H1 (cell line): ENCODE results near the gene ZNF598. TPM values are rescaled to one million over a fixed set of nuclear protein-coding genes. Genes with fewer than 3 reads are reported as not detected.

ENCODE experiments used
- BRCA1 ChIP-seq: IDR thresholded peaks from 2 replicates; pipeline ENCODE4 v1.6.1; 2012; ENCODE audit warnings: low read depth, low read length, improper control_type of control experiment
- polyA plus RNA-seq, 7 experiments: library from polyadenylated mRNA; depleted of rRNA in 3 of 7; stranded (reverse) in 5 of 7; unstranded in 2 of 7; fragments of >200 nt in 5 of 7; fragments of 200-250 nt in 2 of 7; gene quantifications; 1 replicate in 5 of 7; 2 replicates in 1 of 7; 4 replicates in 1 of 7; pipeline versions ENCODE4 v1.2.1 to v1.2.3, GENCODE V29; 2011 to 2013; ENCODE audit warnings: missing spikeins in 2 of 7, mixed read lengths in 2 of 7
- total RNA-seq: library from RNA; stranded (reverse); fragmentation: NEBNext Ultra II Directional; extraction: Animal tissue kit (Norgen Biotek cat#: 25700); gene quantifications from 2 replicates; pipeline ENCODE4 v1.2.1, GENCODE V29; 2021

Gene ZNF598
- total and polyA plus RNA-seq, 2 of the 8 experiments (the other 6 are each of a cell fraction or from before 2014, with no cell fraction given), result 29.3 to 47.6 TPM

DNA sequence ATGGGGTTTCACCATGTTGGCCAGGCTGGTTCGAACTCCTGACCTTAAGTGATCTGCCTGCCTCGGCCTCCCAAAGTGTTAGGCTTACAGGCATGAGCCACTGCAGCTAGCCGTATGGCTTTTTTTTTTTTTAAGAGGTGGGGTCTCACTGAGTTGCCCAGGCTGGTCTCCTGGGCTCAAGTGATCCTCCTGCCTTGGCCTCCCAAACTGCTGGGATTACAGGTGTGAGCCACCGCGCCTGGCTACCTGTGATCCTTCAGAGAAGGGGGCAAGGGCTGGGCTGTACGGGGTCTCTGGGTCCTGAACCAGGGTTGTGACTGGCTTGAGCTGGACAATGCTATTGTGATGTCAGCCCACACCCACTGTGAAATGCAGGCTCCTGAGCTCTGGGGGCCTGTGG is 43.2 kb downstream of the ZNF598 start, which contains the start of gene RNF151 (continued):
- no peak for TF ChIP-seq BRCA1
